Brain microvascular endothelial cell (primary cell): ENCODE data around the gene CNST.

Source experiments
- DNase-seq: peaks from one replicate; pipeline ENCODE4 v3.0.0-alpha.2; 2020
- H3K27ac ChIP-seq: fragments of 250-450 bp; sonication (Bioruptor Pico); 2 replicates; pipeline ENCODE4 v1.5.1; 2020; ENCODE audit warnings: mild to moderate bottlenecking, moderate library complexity
- H3K27me3 ChIP-seq: fragments of 250-450 bp; sonication (Bioruptor Pico); replicated peaks from 2 replicates; pipeline ENCODE4 v1.5.1; 2020; ENCODE audit warnings: mild to moderate bottlenecking
- H3K36me3 ChIP-seq: fragments of 250-450 bp; sonication (Bioruptor Pico); replicated peaks from 2 replicates; pipeline ENCODE4 v1.5.1; 2020; ENCODE audit warnings: mild to moderate bottlenecking
- H3K4me3 ChIP-seq: 2 replicates; pipeline ENCODE4 v1.5.1; 2011; ENCODE audit warnings: low read depth, mild to moderate bottlenecking, control low read depth, low read length, moderate library complexity
- in situ Hi-C: cut with HindIII; loops from 2 replicates; pipeline ENCODE4 v1.10.0; 2017; ENCODE audit warnings: low sequenced_read_pairs, low pct_ligation_motif_present
- TF ChIP-seq, protein P1 (sequence below): IDR thresholded peaks from 2 replicates; pipeline ENCODE4 v1.5.1; 2011; ENCODE audit warnings: low read depth, mild to moderate bottlenecking, moderate library complexity, low read length, control low read depth, inconsistent platforms; ENCODE audit errors: missing control alignments

Gene CNST

DNA sequence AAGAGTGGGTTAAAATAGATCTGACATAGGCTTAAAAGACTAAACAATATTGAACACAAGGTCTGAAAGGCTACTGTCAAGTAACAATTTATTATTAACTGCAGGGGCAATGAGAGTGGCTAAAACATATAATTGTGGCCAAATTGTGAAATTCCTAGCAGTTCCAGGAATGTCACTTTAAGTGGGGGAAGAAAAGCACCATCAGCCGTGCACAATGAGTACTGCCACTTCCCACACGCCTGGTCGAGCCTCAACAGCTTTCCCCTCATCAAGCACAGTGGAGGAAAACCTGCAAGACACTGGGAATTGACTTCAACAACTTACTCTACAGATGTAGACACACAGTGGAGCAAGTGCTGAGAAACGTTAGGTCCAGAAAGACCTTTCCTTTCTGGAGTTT is 16.6 kb upstream of the CNST start:
- H3K27me3 ChIP-seq = no peaks in the 10 kb centered on the region
- H3K27ac ChIP-seq = no peak overlapping the region
- no peak for DNase-seq
- TF ChIP-seq, protein P1, sequence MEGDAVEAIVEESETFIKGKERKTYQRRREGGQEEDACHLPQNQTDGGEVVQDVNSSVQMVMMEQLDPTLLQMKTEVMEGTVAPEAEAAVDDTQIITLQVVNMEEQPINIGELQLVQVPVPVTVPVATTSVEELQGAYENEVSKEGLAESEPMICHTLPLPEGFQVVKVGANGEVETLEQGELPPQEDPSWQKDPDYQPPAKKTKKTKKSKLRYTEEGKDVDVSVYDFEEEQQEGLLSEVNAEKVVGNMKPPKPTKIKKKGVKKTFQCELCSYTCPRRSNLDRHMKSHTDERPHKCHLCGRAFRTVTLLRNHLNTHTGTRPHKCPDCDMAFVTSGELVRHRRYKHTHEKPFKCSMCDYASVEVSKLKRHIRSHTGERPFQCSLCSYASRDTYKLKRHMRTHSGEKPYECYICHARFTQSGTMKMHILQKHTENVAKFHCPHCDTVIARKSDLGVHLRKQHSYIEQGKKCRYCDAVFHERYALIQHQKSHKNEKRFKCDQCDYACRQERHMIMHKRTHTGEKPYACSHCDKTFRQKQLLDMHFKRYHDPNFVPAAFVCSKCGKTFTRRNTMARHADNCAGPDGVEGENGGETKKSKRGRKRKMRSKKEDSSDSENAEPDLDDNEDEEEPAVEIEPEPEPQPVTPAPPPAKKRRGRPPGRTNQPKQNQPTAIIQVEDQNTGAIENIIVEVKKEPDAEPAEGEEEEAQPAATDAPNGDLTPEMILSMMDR = no peak
- in situ Hi-C loops = no loop called here
- no peak overlapping the region for H3K4me3 ChIP-seq
- H3K36me3 ChIP-seq = peaks cover 54% of the 10 kb centered on the region

DNA sequence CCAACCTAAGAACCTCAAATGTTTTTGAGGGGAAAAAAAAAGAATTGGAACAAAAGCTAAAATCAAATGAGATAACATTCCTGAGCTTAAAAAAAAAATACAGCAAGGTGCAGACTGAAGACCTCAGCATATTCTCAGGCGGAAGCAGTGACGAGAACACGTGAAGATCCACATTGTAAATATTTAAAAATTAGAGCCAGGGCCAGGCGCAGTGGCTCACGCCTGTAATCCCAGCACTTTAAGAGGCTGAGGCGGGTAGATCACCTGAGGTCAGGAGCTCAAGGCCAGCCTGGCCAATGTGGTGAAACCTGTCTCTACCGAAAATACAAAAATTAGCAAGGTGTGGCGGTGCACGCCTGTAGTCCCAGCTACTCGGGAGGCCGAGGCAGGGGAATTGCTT is 15.9 kb upstream of the CNST start:
- no peak overlapping the region for H3K4me3 ChIP-seq
- DNase-seq = no peak
- H3K36me3 ChIP-seq = peaks cover 49% of the 10 kb centered on the region
- H3K27me3 ChIP-seq = no peaks in the 10 kb centered on the region
- in situ Hi-C loops = no loop called here
- no peak overlapping the region for H3K27ac ChIP-seq
- TF ChIP-seq, protein P1 = no peak

DNA sequence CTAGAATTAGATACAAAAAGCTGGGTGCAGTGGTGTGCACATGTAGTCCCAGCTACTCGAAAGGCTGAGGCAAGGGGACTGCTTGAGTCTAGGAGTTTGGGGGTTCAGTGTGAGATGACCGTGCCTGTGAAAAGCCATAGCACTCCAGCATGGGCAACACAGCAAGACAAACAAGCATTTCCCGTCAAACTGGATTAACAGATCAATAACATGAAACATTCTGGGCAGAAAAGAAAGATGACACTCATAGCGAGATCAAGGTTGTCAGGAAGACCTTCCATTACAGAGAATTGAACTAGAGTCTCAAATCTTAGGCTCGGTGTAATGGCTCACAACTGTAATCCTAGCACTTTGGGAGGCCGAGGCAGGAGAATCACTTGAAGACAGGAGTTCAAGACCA is 14.1 kb upstream of the CNST start:
- in situ Hi-C loops = no loop called here
- H3K4me3 ChIP-seq = no peak overlapping the region
- no peaks in the 10 kb centered on the region for H3K27me3 ChIP-seq
- no peak overlapping the region for H3K27ac ChIP-seq
- no peak for DNase-seq
- H3K36me3 ChIP-seq = peaks cover 59% of the 10 kb centered on the region
- TF ChIP-seq, protein P1 = no peak

DNA sequence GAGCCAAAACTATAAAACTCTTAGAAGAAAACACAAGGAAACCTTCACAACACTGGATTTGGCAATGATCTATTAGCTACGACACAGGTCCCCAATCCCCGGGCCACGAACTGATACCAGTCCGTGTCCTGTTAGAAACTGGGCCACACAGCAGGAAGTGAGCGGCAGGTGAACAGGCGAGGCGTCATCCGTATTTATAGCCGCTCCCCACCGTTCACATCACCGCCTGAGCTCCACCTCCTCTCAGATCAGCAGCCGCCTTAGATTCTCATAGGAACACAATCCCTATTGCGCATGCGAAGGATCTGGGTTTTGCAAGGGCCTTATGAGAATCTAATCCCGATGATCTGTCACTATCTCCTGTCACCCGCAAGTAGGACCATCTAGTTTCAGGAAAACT is 12.1 kb upstream of the CNST start:
- peaks cover 49% of the 10 kb centered on the region for H3K36me3 ChIP-seq
- TF ChIP-seq, protein P1 = no peak
- H3K4me3 ChIP-seq = no peak overlapping the region
- H3K27me3 ChIP-seq = no peaks in the 10 kb centered on the region
- DNase-seq = no peak
- in situ Hi-C loops = no loop called here
- no peak overlapping the region for H3K27ac ChIP-seq

DNA sequence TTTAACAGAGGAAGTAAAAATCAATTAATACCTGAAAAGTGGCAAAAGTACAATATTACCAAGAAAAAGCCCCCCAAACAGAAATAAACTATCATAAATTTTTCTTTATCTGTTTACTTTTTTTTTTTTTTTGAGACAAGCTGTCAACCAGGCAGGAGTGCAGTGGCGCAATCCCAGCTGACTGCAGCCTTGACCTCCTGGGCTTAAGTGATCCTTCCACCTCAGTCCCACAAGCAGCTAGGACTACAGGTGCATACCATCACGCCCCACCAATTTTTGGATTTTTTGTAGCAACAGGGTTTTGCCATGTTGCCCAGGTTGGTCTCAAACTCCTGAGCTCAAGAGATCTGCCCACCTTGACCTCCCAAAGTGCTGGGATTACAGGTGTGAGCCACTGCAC is 8.2 kb upstream of the CNST start:
- H3K36me3 ChIP-seq = peaks cover 35% of the 10 kb centered on the region
- TF ChIP-seq, protein P1 = no peak

DNA sequence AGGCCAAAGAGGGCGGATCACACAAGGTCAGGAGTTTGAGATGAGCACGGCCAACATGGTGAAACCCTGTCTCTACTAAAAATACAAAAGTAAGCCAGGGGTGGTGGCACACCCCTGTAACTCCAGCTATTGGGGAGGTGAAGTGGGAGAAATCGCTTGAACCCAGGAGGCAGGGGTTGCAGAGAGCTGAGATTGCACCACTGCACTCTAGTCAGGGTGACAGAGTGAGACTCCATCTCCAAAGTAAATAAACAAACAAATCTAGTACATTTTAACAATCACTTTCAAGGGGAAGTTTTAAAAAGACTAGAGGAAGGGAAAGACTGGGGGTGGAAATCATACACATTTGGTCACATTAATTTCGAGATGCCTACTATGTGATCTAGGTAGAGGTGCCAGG is 6.9 kb upstream of the CNST start:
- TF ChIP-seq, protein P1 = no peak
- Histone ChIP-seq H3K4me3 (no peak overlapping the region), H3K27ac (no peak overlapping the region), H3K27me3 (no peaks in the 10 kb centered on the region), H3K36me3 (peaks cover 24% of the 10 kb centered on the region)
- no peak for DNase-seq
- in situ Hi-C loops = no loop called here

More for the DNA sequence above, 8.2 kb upstream of the CNST start:
- Histone ChIP-seq H3K27me3 (no peaks in the 10 kb centered on the region), H3K4me3 (no peak overlapping the region), H3K27ac (no peak overlapping the region)
- in situ Hi-C loops = no loop called here
- DNase-seq = no peak
